Activated CD8-positive, alpha-beta memory T cell treated with anti-CD3 and anti-CD28 coated beads, Interleukin-2, amount 50 U/mL, for 24 hours (primary cell): ENCODE measurements around the gene OR4A16.

Source experiments
- DNase-seq: peaks from one replicate; pipeline ENCODE4 v3.0.0-alpha.2; 2020; ENCODE audit errors: extremely low read depth

OR4A16 gene, protein sequence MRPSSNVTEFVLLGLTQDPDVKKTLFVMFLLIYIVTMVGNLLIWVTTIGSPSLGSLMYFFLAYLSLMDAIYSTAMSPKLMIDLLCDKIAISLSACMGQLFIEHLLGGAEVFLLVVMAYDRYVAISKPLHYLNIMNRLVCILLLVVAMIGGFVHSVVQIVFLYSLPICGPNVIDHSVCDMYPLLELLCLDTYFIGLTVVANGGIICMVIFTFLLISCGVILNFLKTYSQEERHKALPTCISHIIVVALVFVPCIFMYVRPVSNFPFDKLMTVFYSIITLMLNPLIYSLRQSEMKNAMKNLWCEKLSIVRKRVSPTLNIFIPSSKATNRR

DNA sequence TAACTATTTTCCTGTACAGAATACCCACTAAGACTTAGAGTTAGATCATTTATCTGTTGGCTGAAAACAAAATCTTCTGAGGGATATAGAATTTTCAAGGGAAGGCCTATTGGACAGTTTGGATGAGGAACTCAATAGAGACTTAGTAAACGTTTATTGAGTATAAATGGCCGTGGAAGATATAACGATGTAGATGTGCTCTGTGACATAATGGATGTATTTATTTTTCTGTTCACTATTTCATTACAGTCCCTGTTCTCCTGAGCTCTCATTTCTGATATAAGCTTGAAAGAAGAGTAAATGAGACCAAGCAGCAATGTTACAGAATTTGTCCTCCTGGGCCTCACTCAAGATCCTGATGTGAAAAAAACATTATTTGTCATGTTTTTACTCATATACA is at the start of gene OR4A16:
TSS of gene OR4A16 (plus strand) at position 301 of the 400 bp plus-strand sequence. CDS start at position 301, 0 bp downstream.
- DNase-seq, result no peak

DNA sequence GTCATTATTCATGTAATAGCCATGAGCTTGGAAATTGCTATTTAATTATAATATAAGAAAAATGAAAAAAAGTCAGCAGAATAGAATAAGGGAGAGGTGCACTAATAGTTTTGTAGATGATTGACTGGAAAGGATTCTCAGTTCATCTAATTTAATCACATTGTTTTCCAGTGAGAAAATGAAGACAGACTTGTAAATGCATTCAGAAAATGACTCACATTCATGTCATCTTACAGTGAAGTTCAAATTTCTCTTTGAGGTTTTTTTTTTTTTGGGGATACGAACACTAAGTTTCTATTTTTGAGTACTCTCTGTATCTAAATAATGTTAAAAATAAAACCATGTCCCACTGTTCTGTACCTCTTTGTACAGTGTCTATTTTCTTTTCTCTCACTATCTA is 18.5 kb upstream of the OR4A16 start:
- DNase-seq, result no peak

DNA sequence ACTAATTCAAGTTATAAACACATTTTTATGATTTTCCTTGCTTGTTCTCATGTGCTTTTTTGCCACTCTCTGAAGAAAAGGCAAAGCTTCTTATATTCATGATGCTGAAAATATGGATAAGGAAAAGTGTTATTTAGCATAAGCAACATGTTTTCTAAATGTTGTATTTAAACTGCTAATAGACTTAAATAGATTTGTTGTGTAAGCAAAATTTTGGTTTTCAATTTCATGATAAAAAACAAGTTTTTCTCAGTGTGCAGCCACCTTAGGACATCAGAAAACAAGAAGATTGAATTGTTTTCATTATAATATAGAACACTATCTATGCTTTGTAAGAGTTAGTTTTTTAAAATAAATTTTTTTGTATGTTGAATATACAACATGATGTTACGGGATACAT is 2.3 kb downstream of the OR4A16 start:
- DNase-seq, result no peak

DNA sequence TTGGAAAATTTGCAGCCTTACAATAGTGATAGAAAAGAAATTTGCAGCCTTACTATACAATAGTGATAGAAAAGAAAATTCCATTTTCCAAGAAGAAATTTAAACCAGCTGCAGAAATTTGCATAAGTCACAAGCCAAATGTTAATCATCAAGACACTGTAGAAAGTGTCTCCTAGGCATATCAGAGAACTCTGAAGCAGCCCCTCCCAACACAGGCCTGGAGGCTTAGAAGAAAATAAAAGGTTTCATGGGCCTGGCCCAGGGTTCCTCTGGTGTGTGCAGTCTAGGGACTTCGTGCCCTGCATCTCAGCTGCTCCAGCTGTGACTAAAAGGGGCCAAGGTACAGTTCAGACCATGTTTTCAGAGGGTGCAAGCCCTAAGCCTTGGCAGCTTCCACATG is 6.0 kb downstream of the OR4A16 start:
- DNase-seq, result no peak

DNA sequence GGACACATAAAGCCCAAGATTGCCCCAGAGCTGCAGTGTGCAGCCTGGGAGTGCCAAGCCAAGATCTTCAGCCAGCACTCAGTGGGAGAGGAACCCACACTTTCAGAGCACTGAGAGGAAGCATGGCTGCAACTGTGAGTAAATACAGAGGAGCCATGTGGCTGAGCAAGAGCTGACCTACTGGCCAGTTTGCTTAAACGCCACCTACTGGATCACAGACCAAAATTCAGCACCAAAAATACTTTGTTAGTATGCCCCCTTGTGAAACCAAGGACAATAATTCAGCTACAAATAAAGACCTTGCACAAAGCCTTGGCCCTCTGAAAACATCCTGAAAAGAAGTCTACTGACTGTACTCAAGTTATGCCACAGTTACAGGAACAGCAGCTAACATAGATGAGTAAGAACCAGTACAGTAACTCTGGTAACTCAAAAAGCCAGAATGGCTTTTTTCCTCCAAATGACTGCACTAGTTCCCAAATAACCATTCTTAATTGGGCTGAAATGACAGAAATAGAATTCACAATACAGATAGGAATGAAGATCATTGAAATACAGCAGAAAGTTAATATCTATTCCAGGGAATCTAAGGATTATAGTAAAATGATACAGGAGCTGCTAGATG is 14.7 kb downstream of the OR4A16 start:
- no peak for DNase-seq

DNA sequence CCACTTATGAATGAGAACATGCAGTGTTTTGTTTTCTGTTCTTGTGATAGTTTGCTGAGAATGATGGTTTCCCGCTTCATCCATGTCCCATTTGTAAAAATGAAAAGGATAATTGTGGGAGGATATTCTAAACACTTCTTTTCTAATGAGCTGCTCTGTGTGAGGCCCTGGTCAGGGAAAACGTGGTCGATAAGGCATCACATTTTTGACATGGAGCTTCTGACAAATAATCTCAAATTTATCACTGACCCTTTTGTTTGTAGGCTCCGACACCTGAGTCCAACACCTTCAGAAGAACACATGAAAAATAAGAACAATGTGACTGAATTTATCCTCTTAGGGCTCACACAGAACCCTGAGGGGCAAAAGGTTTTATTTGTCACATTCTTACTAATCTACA is 24.7 kb downstream of the OR4A16 start, which contains the start of gene OR4A15:
TSS of gene OR4A15 (plus strand) at position 301 of the 400 bp plus-strand sequence. CDS start at position 301, 0 bp downstream.
- DNase-seq, result no peak
